ENCODE data around the gene VPS37C. TPM values are rescaled to one million over a fixed set of nuclear protein-coding genes. Genes with fewer than 3 reads are reported as not detected.
"Not testable (repeated sequence)": the region's sequence is repeated elsewhere in the genome, so short reads cannot be mapped to it uniquely, and the experiment has no call there.

VPS37C gene
- total RNA-seq = 31.8 TPM
- polyA plus RNA-seq (ENCODE audit: insufficient read depth, low read depth, low replicate concordance) = 13.9 TPM
- long read RNA-seq, donor 1, transcript VPS37C-201 (5 exons, 2,865 nt) = major isoform, 9 of 11 reads
- long read RNA-seq, donor 1, partial matches to known transcripts = 0 of 11 reads
- long read RNA-seq, donor 1, other reads (novel, unspliced or antisense) = 0 of 11 reads
- long read RNA-seq, donor 2, partial matches to known transcripts = 0 of 3 reads
- long read RNA-seq, donor 2, other reads (novel, unspliced or antisense) = 0 of 3 reads
- long read RNA-seq, donor 3, transcript VPS37C-201 (5 exons, 2,865 nt) = major isoform, 10 of 10 reads
- long read RNA-seq, donor 3, partial matches to known transcripts = 0 of 10 reads
- long read RNA-seq, donor 3, other reads (novel, unspliced or antisense) = 0 of 10 reads
- long read RNA-seq, donor 4, transcript VPS37C-201 (5 exons, 2,865 nt) = major isoform, 11 of 12 reads
- long read RNA-seq, donor 4, partial matches to known transcripts = 0 of 12 reads
- long read RNA-seq, donor 4, other reads (novel, unspliced or antisense) = 0 of 12 reads
- long read RNA-seq, donor 5 = 0 reads
- long read RNA-seq, donor 6 = 0 reads
- long read RNA-seq, donor 7, partial matches to known transcripts = 2 of 19 reads
- long read RNA-seq, donor 7, other reads (novel, unspliced or antisense) = 14 of 19 reads
- long read RNA-seq, donor 8, transcript VPS37C-201 (5 exons, 2,865 nt) = major isoform, 11 of 12 reads
- long read RNA-seq, donor 8, partial matches to known transcripts = 0 of 12 reads
- long read RNA-seq, donor 8, other reads (novel, unspliced or antisense) = 0 of 12 reads
- long read RNA-seq, donor 9, partial matches to known transcripts = 0 of 4 reads
- long read RNA-seq, donor 9, other reads (novel, unspliced or antisense) = 0 of 4 reads
- long read RNA-seq, donor 10, transcript VPS37C-201 (5 exons, 2,865 nt) = major isoform, 7 of 7 reads
- long read RNA-seq, donor 10, partial matches to known transcripts = 0 of 7 reads
- long read RNA-seq, donor 10, other reads (novel, unspliced or antisense) = 0 of 7 reads

DNA sequence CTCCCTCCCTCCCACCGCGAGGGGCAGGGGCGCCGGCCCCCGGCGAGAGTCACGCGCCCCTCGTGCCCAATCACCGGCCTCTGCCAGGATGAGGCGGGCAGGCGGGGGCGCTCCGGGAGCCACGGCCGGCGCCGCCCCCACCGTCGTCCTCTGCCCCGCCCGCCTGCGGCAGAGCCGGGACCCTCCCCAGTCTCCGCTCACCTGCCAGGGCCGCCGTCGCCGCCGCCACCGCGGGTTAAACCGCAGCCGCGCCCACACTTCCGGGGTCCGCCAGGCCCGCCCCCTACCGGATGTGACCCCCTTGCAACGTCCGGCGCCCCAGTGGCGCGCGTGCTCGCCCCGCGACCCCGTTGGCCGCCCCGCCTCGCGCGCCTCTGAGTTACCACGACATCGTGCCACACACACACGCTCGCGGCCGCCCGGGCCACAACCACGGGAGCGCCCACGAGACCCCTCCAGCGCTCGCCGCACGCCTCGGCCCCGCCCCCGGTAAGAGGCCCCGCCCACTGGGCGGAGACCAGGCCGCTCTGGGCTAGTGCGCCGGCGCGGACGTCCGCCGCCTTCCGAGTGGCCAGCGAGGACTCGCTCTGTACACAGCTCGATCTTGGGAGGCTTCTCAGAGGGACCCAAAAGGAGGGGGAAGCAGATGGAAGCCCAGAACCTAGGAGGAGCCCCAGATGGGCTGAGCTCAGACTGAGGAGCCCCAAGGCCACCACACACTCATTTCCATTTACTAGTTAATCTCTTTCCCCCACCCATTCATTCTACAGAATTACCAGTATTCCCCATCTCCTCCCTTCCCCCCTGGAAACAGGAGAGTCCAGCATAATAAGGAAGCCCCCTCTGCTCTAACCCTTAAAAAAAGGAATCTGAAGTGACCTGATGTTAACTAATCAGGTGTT lies at the start of gene VPS37C:
Gene VPS37C, minus strand, starts transcription at position 237 of the 902 bp plus-strand sequence. CDS start 22,597 bp downstream, outside the sequence.
- Histone ChIP-seq H3K27ac (ENCODE audit: low read depth in 2 of 2, low read length in 2 of 2) (peak within 1 kb of the TSS; percentile 92 to 97), H3K4me3 (ENCODE audit: low read length in 3 of 3) (peak within 1 kb of the TSS; percentile 70 to 89 (median 89)), H3K27me3 (ENCODE audit: control insufficient read depth, insufficient read depth, low read length) (no peaks in the 10 kb centered on the region), H3K36me3 (ENCODE audit: control insufficient read depth in 2 of 3, insufficient read depth in 3 of 3, low read length in 3 of 3) (no peaks in the 10 kb centered on the region), H3K9ac (ENCODE audit: low read length in 3 of 3) (peak within 1 kb of the TSS; percentile 60 to 85 (median 83)), H3K4me1 (ENCODE audit: control insufficient read depth in 2 of 3, insufficient read depth in 2 of 3, low read depth in 1 of 3, low read length in 3 of 3) (peaks cover 4 to 23% (median 12%) of the 10 kb centered on the region in 3 donors), H3K9me3 (ENCODE audit: control insufficient read depth in 2 of 3, insufficient read depth in 1 of 3, low read length in 3 of 3) (no peaks in the 10 kb centered on the region)
- intact Hi-C loops (cut with DNase I) = no loop called here
- FAIRE-seq = no peak
- TF ChIP-seq, protein P1, sequence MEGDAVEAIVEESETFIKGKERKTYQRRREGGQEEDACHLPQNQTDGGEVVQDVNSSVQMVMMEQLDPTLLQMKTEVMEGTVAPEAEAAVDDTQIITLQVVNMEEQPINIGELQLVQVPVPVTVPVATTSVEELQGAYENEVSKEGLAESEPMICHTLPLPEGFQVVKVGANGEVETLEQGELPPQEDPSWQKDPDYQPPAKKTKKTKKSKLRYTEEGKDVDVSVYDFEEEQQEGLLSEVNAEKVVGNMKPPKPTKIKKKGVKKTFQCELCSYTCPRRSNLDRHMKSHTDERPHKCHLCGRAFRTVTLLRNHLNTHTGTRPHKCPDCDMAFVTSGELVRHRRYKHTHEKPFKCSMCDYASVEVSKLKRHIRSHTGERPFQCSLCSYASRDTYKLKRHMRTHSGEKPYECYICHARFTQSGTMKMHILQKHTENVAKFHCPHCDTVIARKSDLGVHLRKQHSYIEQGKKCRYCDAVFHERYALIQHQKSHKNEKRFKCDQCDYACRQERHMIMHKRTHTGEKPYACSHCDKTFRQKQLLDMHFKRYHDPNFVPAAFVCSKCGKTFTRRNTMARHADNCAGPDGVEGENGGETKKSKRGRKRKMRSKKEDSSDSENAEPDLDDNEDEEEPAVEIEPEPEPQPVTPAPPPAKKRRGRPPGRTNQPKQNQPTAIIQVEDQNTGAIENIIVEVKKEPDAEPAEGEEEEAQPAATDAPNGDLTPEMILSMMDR (IDR thresholded peaks at IDR 0.05; ENCODE audit: borderline replicate concordance, extremely low read depth, insufficient read depth) = no peak
- DNase-seq = peak; percentile 91 to 97 (median 95)

DNA sequence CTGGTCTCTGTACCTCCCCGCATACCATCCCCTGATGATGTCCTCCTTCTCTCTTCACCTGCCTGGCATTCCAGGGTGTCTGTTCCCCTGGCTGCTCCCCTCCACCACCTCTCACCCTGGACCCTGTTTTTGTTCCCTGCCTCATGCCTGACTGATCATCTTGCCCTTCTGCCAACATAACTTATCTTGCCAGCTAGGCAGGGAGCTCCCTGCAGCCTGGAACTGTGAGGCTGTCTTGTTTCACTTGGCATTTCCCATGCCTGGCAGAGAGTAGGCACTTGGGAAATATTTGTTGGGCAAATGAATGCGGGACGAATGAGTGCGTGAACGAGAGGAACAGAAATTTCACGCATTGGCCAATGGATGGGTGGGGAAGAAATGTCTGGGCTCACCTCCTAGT lies 49.4 kb upstream of the VPS37C start:
- H3K27ac ChIP-seq (ENCODE audit: low read depth in 2 of 2, low read length in 2 of 2); H3K36me3 ChIP-seq (ENCODE audit: control insufficient read depth in 2 of 3, insufficient read depth in 3 of 3, low read length in 3 of 3); intact Hi-C loops (cut with DNase I); H3K9ac ChIP-seq (ENCODE audit: low read length in 3 of 3); FAIRE-seq; DNase-seq; H3K27me3 ChIP-seq (ENCODE audit: control insufficient read depth, insufficient read depth, low read length); H3K9me3 ChIP-seq (ENCODE audit: control insufficient read depth in 2 of 3, insufficient read depth in 1 of 3, low read length in 3 of 3); H3K4me3 ChIP-seq (ENCODE audit: low read length in 3 of 3); H3K4me1 ChIP-seq (ENCODE audit: control insufficient read depth in 2 of 3, insufficient read depth in 2 of 3, low read depth in 1 of 3, low read length in 3 of 3): not testable (repeated sequence)

DNA sequence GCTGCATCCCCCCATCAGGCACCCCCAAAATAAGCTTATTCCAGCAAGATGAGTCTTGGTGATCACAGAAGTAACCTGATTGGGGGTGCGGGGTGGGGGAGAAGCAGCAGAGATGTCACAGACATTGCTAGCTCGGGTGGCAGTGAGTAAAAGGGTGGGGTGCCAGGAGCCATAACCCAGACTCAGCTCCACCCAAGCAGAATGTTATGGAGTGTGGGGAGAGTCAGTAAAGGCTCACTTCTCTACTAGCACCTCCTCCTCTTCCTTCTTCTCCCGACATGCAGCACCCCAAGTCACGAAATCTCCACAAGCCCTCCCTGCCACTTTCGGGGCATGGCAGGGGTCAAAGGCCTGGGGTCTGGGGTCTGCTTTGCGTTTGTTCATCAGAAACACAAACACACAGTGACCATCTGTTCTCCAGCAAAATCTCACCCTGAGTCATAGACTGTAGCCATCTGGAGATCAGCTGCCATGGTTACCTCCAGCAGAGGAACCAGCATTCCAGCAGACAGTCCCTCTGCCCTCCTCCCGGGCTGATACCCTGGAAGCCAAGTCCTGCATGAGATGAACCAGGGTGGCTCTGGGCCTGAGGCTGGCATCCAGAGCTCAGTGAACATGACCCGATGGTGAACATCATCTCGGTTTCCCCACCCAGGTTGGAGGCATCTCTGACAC lies 46.5 kb upstream of the VPS37C start:
- DNase-seq; H3K9ac ChIP-seq (ENCODE audit: low read length in 3 of 3); H3K9me3 ChIP-seq (ENCODE audit: control insufficient read depth in 2 of 3, insufficient read depth in 1 of 3, low read length in 3 of 3); H3K36me3 ChIP-seq (ENCODE audit: control insufficient read depth in 2 of 3, insufficient read depth in 3 of 3, low read length in 3 of 3); H3K4me3 ChIP-seq (ENCODE audit: low read length in 3 of 3); H3K27me3 ChIP-seq (ENCODE audit: control insufficient read depth, insufficient read depth, low read length); H3K4me1 ChIP-seq (ENCODE audit: control insufficient read depth in 2 of 3, insufficient read depth in 2 of 3, low read depth in 1 of 3, low read length in 3 of 3); intact Hi-C loops (cut with DNase I); H3K27ac ChIP-seq (ENCODE audit: low read depth in 2 of 2, low read length in 2 of 2); FAIRE-seq: not testable (repeated sequence)

DNA sequence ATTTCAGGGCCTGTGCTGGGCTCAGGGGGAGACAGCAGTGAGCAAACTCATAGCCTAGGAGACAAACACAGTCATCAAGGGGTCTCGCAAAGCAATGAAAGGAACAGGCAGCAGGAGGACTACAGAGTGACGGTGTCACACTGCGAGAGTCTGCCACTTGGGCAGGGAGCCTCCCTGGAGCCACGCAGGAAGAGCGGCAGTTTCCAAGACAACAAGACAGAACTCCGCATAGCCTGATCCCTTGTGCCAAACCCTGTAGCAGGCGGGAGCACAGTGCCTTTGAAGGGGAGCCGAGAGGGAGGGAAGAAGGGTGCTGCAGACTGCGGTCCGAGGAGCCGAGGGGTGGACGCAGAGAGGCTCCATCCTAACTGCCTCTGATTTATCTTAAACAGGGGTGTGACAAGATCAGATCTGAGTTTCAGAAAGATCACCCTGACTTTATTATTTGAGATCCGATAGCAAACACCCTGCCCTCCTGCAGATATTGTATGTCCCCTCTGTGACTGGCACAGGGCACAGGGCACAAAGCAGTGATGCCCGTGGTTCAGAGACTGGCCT lies 43.4 kb upstream of the VPS37C start:
- intact Hi-C loops (cut with DNase I); H3K27me3 ChIP-seq (ENCODE audit: control insufficient read depth, insufficient read depth, low read length); H3K9me3 ChIP-seq (ENCODE audit: control insufficient read depth in 2 of 3, insufficient read depth in 1 of 3, low read length in 3 of 3); H3K36me3 ChIP-seq (ENCODE audit: control insufficient read depth in 2 of 3, insufficient read depth in 3 of 3, low read length in 3 of 3); H3K27ac ChIP-seq (ENCODE audit: low read depth in 2 of 2, low read length in 2 of 2); FAIRE-seq; H3K4me1 ChIP-seq (ENCODE audit: control insufficient read depth in 2 of 3, insufficient read depth in 2 of 3, low read depth in 1 of 3, low read length in 3 of 3); H3K4me3 ChIP-seq (ENCODE audit: low read length in 3 of 3); H3K9ac ChIP-seq (ENCODE audit: low read length in 3 of 3): not testable (repeated sequence)
- peak in 1 of 5 donors; percentile 26 for DNase-seq

DNA sequence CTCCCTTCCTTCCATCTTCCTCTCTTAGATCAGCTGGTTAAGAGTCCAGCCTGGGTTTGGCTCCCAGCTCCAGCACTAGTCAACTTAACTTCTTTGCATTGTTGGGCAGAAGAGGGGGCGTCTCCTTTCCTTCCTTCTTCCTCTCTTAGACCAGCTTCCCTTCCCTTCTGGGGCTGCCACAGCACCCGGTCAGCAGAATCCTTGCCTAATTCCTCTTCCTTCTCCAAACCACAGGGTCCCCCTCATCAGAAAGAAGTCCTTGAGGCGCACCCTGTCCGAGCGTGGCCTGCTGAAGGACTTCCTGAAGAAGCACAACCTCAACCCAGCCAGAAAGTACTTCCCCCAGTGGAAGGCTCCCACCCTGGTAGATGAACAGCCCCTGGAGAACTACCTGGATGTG lies 42.6 kb upstream of the VPS37C start:
- H3K4me1 ChIP-seq (ENCODE audit: control insufficient read depth in 2 of 3, insufficient read depth in 2 of 3, low read depth in 1 of 3, low read length in 3 of 3); intact Hi-C loops (cut with DNase I); H3K36me3 ChIP-seq (ENCODE audit: control insufficient read depth in 2 of 3, insufficient read depth in 3 of 3, low read length in 3 of 3); H3K9ac ChIP-seq (ENCODE audit: low read length in 3 of 3); H3K4me3 ChIP-seq (ENCODE audit: low read length in 3 of 3); H3K9me3 ChIP-seq (ENCODE audit: control insufficient read depth in 2 of 3, insufficient read depth in 1 of 3, low read length in 3 of 3); H3K27ac ChIP-seq (ENCODE audit: low read depth in 2 of 2, low read length in 2 of 2); DNase-seq; FAIRE-seq; H3K27me3 ChIP-seq (ENCODE audit: control insufficient read depth, insufficient read depth, low read length): not testable (repeated sequence)

Measured in kidney (tissue), 22 donors.